ENCODE measurements around the gene MTMR2. TPM values are rescaled to one million over a fixed set of nuclear protein-coding genes. Genes with fewer than 3 reads are reported as not detected.

The MTMR2 gene
- total and polyA plus RNA-seq, 9 of the 15 experiments (the other 6 are each of a cell fraction or from before 2014, with no cell fraction given): 12.6 to 35.8 (median 25.2) TPM

DNA sequence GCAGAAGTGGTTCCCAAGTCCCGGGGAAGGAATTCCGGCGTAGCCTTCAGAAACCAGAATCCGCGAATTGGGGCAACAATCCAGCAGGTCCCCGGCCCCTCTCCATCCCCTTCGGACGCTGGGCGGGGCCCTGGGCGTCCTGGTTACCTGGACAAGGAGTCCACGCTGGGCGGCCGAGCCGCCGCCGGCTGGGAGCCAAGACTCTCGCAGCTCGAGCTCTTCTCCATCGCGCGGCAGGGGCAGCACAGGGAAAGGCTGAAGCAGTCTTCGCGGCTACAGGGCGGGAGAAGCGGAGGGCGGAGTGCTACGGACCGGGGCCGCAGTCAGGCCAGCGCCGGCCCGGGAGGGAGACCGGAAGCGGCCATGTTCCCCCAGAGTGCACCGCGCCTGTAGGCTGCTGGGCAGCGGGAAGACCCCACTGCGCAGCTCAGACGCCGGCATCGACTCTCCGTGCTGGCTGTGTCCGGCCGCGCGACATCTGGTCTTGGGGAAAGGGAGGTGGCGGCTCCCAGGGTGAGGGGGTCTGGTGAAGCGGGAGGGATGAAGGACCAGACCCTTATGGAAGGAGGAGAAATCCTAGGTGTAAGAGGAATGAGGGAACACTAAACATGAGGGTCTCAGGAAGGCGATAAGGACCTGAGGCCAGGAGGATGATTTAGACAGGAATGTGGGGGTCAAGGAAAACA, at the start of gene MTMR2 (continued):
- TF ChIP-seq, protein P1, sequence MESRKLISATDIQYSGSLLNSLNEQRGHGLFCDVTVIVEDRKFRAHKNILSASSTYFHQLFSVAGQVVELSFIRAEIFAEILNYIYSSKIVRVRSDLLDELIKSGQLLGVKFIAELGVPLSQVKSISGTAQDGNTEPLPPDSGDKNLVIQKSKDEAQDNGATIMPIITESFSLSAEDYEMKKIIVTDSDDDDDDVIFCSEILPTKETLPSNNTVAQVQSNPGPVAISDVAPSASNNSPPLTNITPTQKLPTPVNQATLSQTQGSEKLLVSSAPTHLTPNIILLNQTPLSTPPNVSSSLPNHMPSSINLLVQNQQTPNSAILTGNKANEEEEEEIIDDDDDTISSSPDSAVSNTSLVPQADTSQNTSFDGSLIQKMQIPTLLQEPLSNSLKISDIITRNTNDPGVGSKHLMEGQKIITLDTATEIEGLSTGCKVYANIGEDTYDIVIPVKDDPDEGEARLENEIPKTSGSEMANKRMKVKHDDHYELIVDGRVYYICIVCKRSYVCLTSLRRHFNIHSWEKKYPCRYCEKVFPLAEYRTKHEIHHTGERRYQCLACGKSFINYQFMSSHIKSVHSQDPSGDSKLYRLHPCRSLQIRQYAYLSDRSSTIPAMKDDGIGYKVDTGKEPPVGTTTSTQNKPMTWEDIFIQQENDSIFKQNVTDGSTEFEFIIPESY (CRISPR knock-in tag; IDR thresholded peaks at IDR 0.05): peak; percentile 63; the same call in 1 of the 2 replicates
- TF ChIP-seq, protein P2, sequence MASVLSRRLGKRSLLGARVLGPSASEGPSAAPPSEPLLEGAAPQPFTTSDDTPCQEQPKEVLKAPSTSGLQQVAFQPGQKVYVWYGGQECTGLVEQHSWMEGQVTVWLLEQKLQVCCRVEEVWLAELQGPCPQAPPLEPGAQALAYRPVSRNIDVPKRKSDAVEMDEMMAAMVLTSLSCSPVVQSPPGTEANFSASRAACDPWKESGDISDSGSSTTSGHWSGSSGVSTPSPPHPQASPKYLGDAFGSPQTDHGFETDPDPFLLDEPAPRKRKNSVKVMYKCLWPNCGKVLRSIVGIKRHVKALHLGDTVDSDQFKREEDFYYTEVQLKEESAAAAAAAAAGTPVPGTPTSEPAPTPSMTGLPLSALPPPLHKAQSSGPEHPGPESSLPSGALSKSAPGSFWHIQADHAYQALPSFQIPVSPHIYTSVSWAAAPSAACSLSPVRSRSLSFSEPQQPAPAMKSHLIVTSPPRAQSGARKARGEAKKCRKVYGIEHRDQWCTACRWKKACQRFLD (CRISPR knock-in tag; IDR thresholded peaks at IDR 0.05): peak; percentile 56; the same call in 1 of the 2 replicates
- TF ChIP-seq, protein P3, sequence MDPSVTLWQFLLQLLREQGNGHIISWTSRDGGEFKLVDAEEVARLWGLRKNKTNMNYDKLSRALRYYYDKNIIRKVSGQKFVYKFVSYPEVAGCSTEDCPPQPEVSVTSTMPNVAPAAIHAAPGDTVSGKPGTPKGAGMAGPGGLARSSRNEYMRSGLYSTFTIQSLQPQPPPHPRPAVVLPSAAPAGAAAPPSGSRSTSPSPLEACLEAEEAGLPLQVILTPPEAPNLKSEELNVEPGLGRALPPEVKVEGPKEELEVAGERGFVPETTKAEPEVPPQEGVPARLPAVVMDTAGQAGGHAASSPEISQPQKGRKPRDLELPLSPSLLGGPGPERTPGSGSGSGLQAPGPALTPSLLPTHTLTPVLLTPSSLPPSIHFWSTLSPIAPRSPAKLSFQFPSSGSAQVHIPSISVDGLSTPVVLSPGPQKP (CRISPR knock-in tag; IDR thresholded peaks at IDR 0.05): no peak
- TF ChIP-seq ZNF77 (CRISPR knock-in tag; IDR thresholded peaks at IDR 0.05) (no peak), FOXM1 (IDR thresholded peaks at IDR 0.05; ENCODE audit: low read depth) (no peak), FOXM1 (CRISPR knock-in tag; IDR thresholded peaks at IDR 0.05; ENCODE audit: low read depth) (no peak; the same call in 1 of the 2 replicates), PHF20 (IDR thresholded peaks at IDR 0.05; ENCODE audit: partially characterized antibody) (peak; percentile 88), CTBP1 (IDR thresholded peaks at IDR 0.05; ENCODE audit: borderline replicate concordance) (peak; percentile 96), YY1 (IDR thresholded peaks at IDR 0.05; ENCODE audit: borderline replicate concordance in 1 of 3, control insufficient read depth in 1 of 3, extremely low read depth in 1 of 3, insufficient read depth in 3 of 3, insufficient read length in 1 of 3, insufficient replicate concordance in 2 of 3, low read depth in 1 of 3, low read length in 2 of 3) (peak; percentile 66 to 95 (median 93)), JUND (IDR thresholded peaks at IDR 0.05; ENCODE audit: borderline replicate concordance, low read depth, low read length) (0 out of 2 replicates have a peak, but pooled peaks have one; percentile 48), JUND (tag; IDR thresholded peaks at IDR 0.05; ENCODE audit: borderline replicate concordance, low read depth, low read length) (no peak; the same call in 2 of the 3 replicates), MYBL2 (IDR thresholded peaks at IDR 0.05; ENCODE audit: low read depth) (no peak), MYBL2 (CRISPR knock-in tag; IDR thresholded peaks at IDR 0.05; ENCODE audit: borderline replicate concordance) (no peak)
- TF ChIP-seq, protein P4, sequence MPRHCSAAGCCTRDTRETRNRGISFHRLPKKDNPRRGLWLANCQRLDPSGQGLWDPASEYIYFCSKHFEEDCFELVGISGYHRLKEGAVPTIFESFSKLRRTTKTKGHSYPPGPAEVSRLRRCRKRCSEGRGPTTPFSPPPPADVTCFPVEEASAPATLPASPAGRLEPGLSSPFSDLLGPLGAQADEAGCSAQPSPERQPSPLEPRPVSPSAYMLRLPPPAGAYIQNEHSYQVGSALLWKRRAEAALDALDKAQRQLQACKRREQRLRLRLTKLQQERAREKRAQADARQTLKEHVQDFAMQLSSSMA (CRISPR knock-in tag; IDR thresholded peaks at IDR 0.05): peak; percentile 40; the same call in 1 of the 2 replicates
